ENCODE results near the gene OR2J1.

Gene OR2J1

DNA sequence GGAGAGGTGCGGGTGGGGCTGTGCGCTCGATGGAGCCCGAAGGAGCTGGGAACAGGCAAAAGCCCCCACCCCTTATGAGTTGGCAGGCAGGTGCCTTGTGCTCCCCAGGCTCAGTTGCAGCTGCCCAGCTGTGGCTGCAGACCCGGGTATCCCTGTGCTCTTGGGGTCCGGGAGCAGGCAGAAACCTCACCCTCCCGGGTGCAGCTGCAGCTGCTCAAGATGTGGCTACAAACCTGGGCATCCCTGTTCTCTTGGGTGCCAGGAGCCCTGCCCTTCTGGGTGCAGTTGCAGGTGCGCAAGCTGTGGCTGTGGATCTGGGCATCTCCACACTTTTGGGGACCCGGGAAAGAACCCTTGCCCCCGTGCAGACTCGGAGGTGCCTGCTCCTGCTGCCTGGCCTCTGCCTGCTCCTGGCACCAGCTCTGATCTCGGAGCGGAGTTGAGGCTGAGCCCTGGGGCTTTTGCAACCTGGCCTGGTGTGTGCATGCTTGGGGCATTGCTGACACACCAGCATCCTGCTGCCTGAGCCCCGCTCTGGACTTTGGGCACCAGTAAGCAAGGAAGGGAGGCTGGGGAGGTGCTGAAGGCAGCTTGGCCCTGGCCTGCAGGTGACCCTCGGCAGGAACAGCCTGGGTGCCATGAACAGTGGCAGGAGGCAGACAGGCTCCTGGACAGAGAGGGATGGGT, 30.2 kb downstream of the OR2J1 start:
- H4K91ac ChIP-seq (ENCODE audit: low read length) = no peak overlapping the region
- H4K8ac ChIP-seq (ENCODE audit: low read length) = no peak overlapping the region
- H2BK120ac ChIP-seq (ENCODE audit: low read depth, low read length) = no peak overlapping the region
- no peak overlapping the region for H3K4ac ChIP-seq (ENCODE audit: low read depth in 1 of 2, low read length in 2 of 2)
- H3K23ac ChIP-seq (ENCODE audit: low read length in 2 of 2) = no peak overlapping the region
- no peak for DNase-seq
- H2BK12ac ChIP-seq (ENCODE audit: low read length in 2 of 2) = no peak overlapping the region
- no peaks in the 10 kb centered on the region for H3K9me3 ChIP-seq (ENCODE audit: control insufficient read depth, low read length)
- no peaks in the 10 kb centered on the region for H3K4me1 ChIP-seq (ENCODE audit: control insufficient read depth, insufficient read depth, low read depth, low read length)
- H3K27ac ChIP-seq (ENCODE audit: low read length, poor library complexity, severe bottlenecking) = no peak overlapping the region
- H3K14ac ChIP-seq (ENCODE audit: low read length in 2 of 2) = no peak overlapping the region
- no peak overlapping the region for H2AFZ ChIP-seq (ENCODE audit: low read depth, low read length)
- no peak overlapping the region for H2AK5ac ChIP-seq (ENCODE audit: low read length, severe bottlenecking)
- no peak overlapping the region for H2BK5ac ChIP-seq (ENCODE audit: low read depth, low read length, poor library complexity, severe bottlenecking)
- H3K4me2 ChIP-seq (ENCODE audit: low read length, poor library complexity, severe bottlenecking) = no peak overlapping the region
- no peak overlapping the region for H3K9ac ChIP-seq (ENCODE audit: low read length)
- no peaks in the 10 kb centered on the region for H3K79me1 ChIP-seq (replicated peaks; ENCODE audit: low read length, poor library complexity, severe bottlenecking)
- no peak overlapping the region for H2BK15ac ChIP-seq (ENCODE audit: low read depth, poor library complexity, severe bottlenecking)
- WGBS = 64% methylated on average over 15 of the region's 15 CpGs
- no peaks in the 10 kb centered on the region for H3K36me3 ChIP-seq (ENCODE audit: control insufficient read depth in 1 of 2, insufficient read depth in 2 of 2, low read depth in 1 of 2, low read length in 2 of 2)
- H3K27me3 ChIP-seq (ENCODE audit: control insufficient read depth in 1 of 2, insufficient read depth in 1 of 2, low read length in 2 of 2) = no peaks in the 10 kb centered on the region
- H3K18ac ChIP-seq (ENCODE audit: low read depth in 1 of 2, low read length in 2 of 2) = no peak overlapping the region
- H3K4me3 ChIP-seq (ENCODE audit: insufficient read depth in 1 of 2, low read depth in 1 of 2, low read length in 2 of 2) = no peak overlapping the region

DNA sequence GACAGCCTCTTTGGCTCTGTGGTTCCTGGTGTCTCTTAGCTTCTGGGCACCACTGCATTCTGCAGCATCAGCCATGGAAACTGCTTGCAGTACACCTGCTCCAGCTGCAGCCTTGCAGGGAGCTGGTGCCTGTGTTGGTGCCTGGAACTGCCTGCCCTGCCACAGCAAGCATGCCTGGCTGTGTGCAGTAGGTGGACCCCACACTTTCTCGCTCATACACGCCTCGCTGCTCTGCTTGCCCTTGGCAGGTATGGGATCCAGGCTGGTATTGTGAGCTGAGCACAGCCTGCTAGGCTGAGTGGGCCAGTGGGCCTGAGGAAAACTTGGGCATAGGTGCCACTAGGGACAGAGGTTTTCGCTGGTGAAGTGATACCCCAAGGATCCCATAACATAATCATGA, 31.4 kb downstream of the OR2J1 start:
- H2BK12ac ChIP-seq (ENCODE audit: low read length in 2 of 2) = no peak overlapping the region
- no peak overlapping the region for H4K91ac ChIP-seq (ENCODE audit: low read length)
- H4K8ac ChIP-seq (ENCODE audit: low read length) = no peak overlapping the region
- 78% methylated on average over 4 of the region's 4 CpGs for WGBS
- no peak overlapping the region for H3K4me3 ChIP-seq (ENCODE audit: insufficient read depth in 1 of 2, low read depth in 1 of 2, low read length in 2 of 2)
- DNase-seq = no peak
- no peak overlapping the region for H2AK5ac ChIP-seq (ENCODE audit: low read length, severe bottlenecking)
- no peaks in the 10 kb centered on the region for H3K4me1 ChIP-seq (ENCODE audit: control insufficient read depth, insufficient read depth, low read depth, low read length)
- no peak overlapping the region for H3K18ac ChIP-seq (ENCODE audit: low read depth in 1 of 2, low read length in 2 of 2)
- no peak overlapping the region for H2BK120ac ChIP-seq (ENCODE audit: low read depth, low read length)
- no peaks in the 10 kb centered on the region for H3K27me3 ChIP-seq (ENCODE audit: control insufficient read depth in 1 of 2, insufficient read depth in 1 of 2, low read length in 2 of 2)
- no peak overlapping the region for H2BK15ac ChIP-seq (ENCODE audit: low read depth, poor library complexity, severe bottlenecking)
- H3K36me3 ChIP-seq (ENCODE audit: control insufficient read depth in 1 of 2, insufficient read depth in 2 of 2, low read depth in 1 of 2, low read length in 2 of 2) = no peaks in the 10 kb centered on the region
- no peaks in the 10 kb centered on the region for H3K79me1 ChIP-seq (replicated peaks; ENCODE audit: low read length, poor library complexity, severe bottlenecking)
- H3K23ac ChIP-seq (ENCODE audit: low read length in 2 of 2) = no peak overlapping the region
- H3K9me3 ChIP-seq (ENCODE audit: control insufficient read depth, low read length) = no peaks in the 10 kb centered on the region
- H3K4me2 ChIP-seq (ENCODE audit: low read length, poor library complexity, severe bottlenecking) = no peak overlapping the region
- H3K9ac ChIP-seq (ENCODE audit: low read length) = no peak overlapping the region
- H3K27ac ChIP-seq (ENCODE audit: low read length, poor library complexity, severe bottlenecking) = no peak overlapping the region
- H3K14ac ChIP-seq (ENCODE audit: low read length in 2 of 2) = no peak overlapping the region
- no peak overlapping the region for H2AFZ ChIP-seq (ENCODE audit: low read depth, low read length)
- no peak overlapping the region for H2BK5ac ChIP-seq (ENCODE audit: low read depth, low read length, poor library complexity, severe bottlenecking)
- H3K4ac ChIP-seq (ENCODE audit: low read depth in 1 of 2, low read length in 2 of 2) = no peak overlapping the region

DNA sequence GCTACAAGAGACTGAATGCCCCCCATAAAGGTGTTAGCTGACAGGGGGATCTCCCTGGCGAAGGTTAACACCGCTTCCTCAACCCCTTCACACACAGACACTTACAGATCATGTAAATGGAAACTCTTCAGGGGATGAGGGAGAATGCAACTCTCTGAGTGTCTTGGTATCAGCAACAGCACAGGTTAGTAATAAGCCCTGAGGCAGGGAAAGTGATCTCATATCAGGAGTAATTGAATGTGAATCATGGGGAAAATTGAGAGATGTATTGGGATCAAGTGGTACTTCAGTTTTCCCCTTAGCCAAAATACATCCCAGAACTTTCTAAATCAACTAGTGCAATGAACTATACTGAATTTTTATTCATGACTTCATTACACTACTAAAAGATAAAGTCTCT, 32.4 kb downstream of the OR2J1 start:
- H3K14ac ChIP-seq (ENCODE audit: low read length in 2 of 2) = no peak overlapping the region
- DNase-seq = no peak
- no peaks in the 10 kb centered on the region for H3K4me1 ChIP-seq (ENCODE audit: control insufficient read depth, insufficient read depth, low read depth, low read length)
- H2AK5ac ChIP-seq (ENCODE audit: low read length, severe bottlenecking) = no peak overlapping the region
- no peak overlapping the region for H3K9ac ChIP-seq (ENCODE audit: low read length)
- no peak overlapping the region for H4K91ac ChIP-seq (ENCODE audit: low read length)
- no peak overlapping the region for H2BK5ac ChIP-seq (ENCODE audit: low read depth, low read length, poor library complexity, severe bottlenecking)
- H3K36me3 ChIP-seq (ENCODE audit: control insufficient read depth in 1 of 2, insufficient read depth in 2 of 2, low read depth in 1 of 2, low read length in 2 of 2) = no peaks in the 10 kb centered on the region
- no peak overlapping the region for H2BK120ac ChIP-seq (ENCODE audit: low read depth, low read length)
- H3K27me3 ChIP-seq (ENCODE audit: control insufficient read depth in 1 of 2, insufficient read depth in 1 of 2, low read length in 2 of 2) = no peaks in the 10 kb centered on the region
- no CpG with 5 or more reads among the region's 2 CpGs for WGBS
- no peak overlapping the region for H3K27ac ChIP-seq (ENCODE audit: low read length, poor library complexity, severe bottlenecking)
- no peak overlapping the region for H3K23ac ChIP-seq (ENCODE audit: low read length in 2 of 2)
- H2AFZ ChIP-seq (ENCODE audit: low read depth, low read length) = no peak overlapping the region
- H3K4ac ChIP-seq (ENCODE audit: low read depth in 1 of 2, low read length in 2 of 2) = no peak overlapping the region
- H3K9me3 ChIP-seq (ENCODE audit: control insufficient read depth, low read length) = no peaks in the 10 kb centered on the region
- no peak overlapping the region for H2BK12ac ChIP-seq (ENCODE audit: low read length in 2 of 2)
- H3K4me3 ChIP-seq (ENCODE audit: insufficient read depth in 1 of 2, low read depth in 1 of 2, low read length in 2 of 2) = no peak overlapping the region
- no peak overlapping the region for H4K8ac ChIP-seq (ENCODE audit: low read length)
- no peak overlapping the region for H2BK15ac ChIP-seq (ENCODE audit: low read depth, poor library complexity, severe bottlenecking)
- no peak overlapping the region for H3K18ac ChIP-seq (ENCODE audit: low read depth in 1 of 2, low read length in 2 of 2)
- H3K4me2 ChIP-seq (ENCODE audit: low read length, poor library complexity, severe bottlenecking) = no peak overlapping the region
- H3K79me1 ChIP-seq (replicated peaks; ENCODE audit: low read length, poor library complexity, severe bottlenecking) = no peaks in the 10 kb centered on the region

DNA sequence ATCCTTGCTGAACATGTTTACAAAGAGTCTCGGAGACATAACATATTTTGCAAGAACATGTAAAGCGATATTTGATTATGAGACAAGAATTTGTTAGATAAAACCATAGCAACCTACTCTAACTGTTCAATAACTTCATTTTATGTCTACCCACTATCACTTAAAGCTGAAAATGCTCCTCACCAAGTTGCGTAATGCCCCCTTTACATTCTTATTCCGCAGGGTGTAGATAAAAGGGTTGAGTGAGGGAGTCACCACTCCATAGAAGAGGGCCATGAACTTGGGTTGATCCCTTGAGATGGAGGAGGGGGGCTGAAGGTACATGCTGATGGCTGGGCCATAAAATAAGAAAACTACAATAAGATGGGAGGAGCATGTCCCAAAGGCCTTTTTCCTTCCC, 38.4 kb downstream of the OR2J1 start:
- Histone ChIP-seq H3K14ac (ENCODE audit: low read length in 2 of 2) (no peak overlapping the region), H2BK12ac (ENCODE audit: low read length in 2 of 2) (no peak overlapping the region)

More for the DNA sequence above, 38.4 kb downstream of the OR2J1 start:
- Histone ChIP-seq H2AFZ (ENCODE audit: low read depth, low read length) (no peak overlapping the region), H3K9me3 (ENCODE audit: control insufficient read depth, low read length) (peaks cover 3% of the 10 kb centered on the region), H3K4me1 (ENCODE audit: control insufficient read depth, insufficient read depth, low read depth, low read length) (no peaks in the 10 kb centered on the region), H3K4ac (ENCODE audit: low read depth in 1 of 2, low read length in 2 of 2) (no peak overlapping the region), H3K4me3 (ENCODE audit: insufficient read depth in 1 of 2, low read depth in 1 of 2, low read length in 2 of 2) (no peak overlapping the region), H3K23ac (ENCODE audit: low read length in 2 of 2) (no peak overlapping the region), H2BK5ac (ENCODE audit: low read depth, low read length, poor library complexity, severe bottlenecking) (no peak overlapping the region), H4K91ac (ENCODE audit: low read length) (no peak overlapping the region), H3K18ac (ENCODE audit: low read depth in 1 of 2, low read length in 2 of 2) (no peak overlapping the region), H3K9ac (ENCODE audit: low read length) (no peak overlapping the region), H3K4me2 (ENCODE audit: low read length, poor library complexity, severe bottlenecking) (no peak overlapping the region), H2BK120ac (ENCODE audit: low read depth, low read length) (no peak overlapping the region), H2AK5ac (ENCODE audit: low read length, severe bottlenecking) (no peak overlapping the region), H3K27ac (ENCODE audit: low read length, poor library complexity, severe bottlenecking) (no peak overlapping the region), H2BK15ac (ENCODE audit: low read depth, poor library complexity, severe bottlenecking) (no peak overlapping the region), H3K27me3 (ENCODE audit: control insufficient read depth in 1 of 2, insufficient read depth in 1 of 2, low read length in 2 of 2) (no peaks in the 10 kb centered on the region), H4K8ac (ENCODE audit: low read length) (no peak overlapping the region), H3K79me1 (replicated peaks; ENCODE audit: low read length, poor library complexity, severe bottlenecking) (no peaks in the 10 kb centered on the region), H3K36me3 (ENCODE audit: control insufficient read depth in 1 of 2, insufficient read depth in 2 of 2, low read depth in 1 of 2, low read length in 2 of 2) (no peaks in the 10 kb centered on the region)
- WGBS = 96% methylated on average over 2 of the region's 4 CpGs
- no peak for DNase-seq
